Stomach smooth muscle (tissue), 2 donors: ENCODE measurements around the gene IL21R.

Experiments used
- H3K27ac ChIP-seq: one replicate; pipeline ENCODE4 v1.7.0; 2013; ENCODE audit warnings: mild to moderate bottlenecking, low read length, inconsistent platforms
- H3K27me3 ChIP-seq, 2 donors: one replicate each; pipeline ENCODE4 v1.7.0; 2013; ENCODE audit warnings: low read length in 2 of 2; ENCODE audit not compliant: insufficient read depth in 2 of 2, control insufficient read depth in 1 of 2
- H3K36me3 ChIP-seq, 2 donors: one replicate each; pipeline ENCODE4 v1.7.0; 2013; ENCODE audit warnings: low read length in 2 of 2; ENCODE audit not compliant: control insufficient read depth in 2 of 2, insufficient read depth in 2 of 2
- H3K4me1 ChIP-seq: one replicate; pipeline ENCODE4 v1.7.0; 2013; ENCODE audit warnings: low read length; ENCODE audit not compliant: control insufficient read depth, insufficient read depth
- H3K4me3 ChIP-seq, 2 donors: one replicate each; pipeline ENCODE4 v1.7.0; 2013; ENCODE audit warnings: low read length in 2 of 2
- H3K9ac ChIP-seq, 2 donors: one replicate each; pipeline ENCODE4 v1.7.0; 2013; ENCODE audit warnings: low read length in 2 of 2, mild to moderate bottlenecking in 1 of 2
- H3K9me3 ChIP-seq, 2 donors: one replicate each; pipeline ENCODE4 v1.7.0; 2013; ENCODE audit warnings: low read length in 2 of 2; ENCODE audit not compliant: control insufficient read depth in 2 of 2
- donor health status: healthy.
- donor health status: Pancreatic carcinoma.

The IL21R gene

DNA sequence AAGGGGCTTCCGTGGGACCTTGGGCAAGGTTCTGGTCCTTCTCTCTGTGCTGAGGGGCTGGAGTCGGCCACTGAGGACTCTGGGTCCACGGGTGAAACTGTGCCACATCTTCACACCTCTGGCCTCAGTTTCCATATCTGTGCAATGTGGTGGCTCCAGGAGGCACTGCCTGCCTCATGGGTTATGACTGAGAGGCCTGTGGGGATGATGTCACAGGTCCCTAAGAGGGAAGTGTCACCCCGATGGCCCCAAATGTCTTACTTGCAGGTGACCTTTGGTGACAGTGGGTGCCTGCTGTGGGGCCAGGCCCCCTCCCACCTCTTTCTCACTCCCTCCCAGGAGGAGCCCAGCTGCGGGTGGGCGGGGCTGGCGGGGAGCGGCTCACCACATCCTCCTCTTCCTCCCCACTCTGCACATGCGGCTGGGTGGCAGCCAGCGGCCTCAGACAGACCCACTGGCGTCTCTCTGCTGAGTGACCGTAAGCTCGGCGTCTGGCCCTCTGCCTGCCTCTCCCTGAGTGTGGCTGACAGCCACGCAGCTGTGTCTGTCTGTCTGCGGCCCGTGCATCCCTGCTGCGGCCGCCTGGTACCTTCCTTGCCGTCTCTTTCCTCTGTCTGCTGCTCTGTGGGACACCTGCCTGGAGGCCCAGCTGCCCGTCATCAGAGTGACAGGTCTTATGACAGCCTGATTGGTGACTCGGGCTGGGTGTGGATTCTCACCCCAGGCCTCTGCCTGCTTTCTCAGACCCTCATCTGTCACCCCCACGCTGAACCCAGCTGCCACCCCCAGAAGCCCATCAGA, at the start of gene IL21R:
Gene IL21R, plus strand, starts transcription at position 407 of the 801 bp plus-strand sequence. CDS start 27,898 bp downstream, outside the sequence.
- Histone ChIP-seq H3K36me3 (no peaks in the 10 kb centered on the region), H3K27me3 (peaks cover 16 to 22% of the 10 kb centered on the region in 2 donors), H3K4me3 (peak within 1 kb of the TSS in 1 of 2 donors; percentile 35), H3K27ac (no peak within 1 kb of the TSS), H3K4me1 (peaks cover 9% of the 10 kb centered on the region), H3K9me3 (no peaks in the 10 kb centered on the region), H3K9ac (no peak within 1 kb of the TSS)

DNA sequence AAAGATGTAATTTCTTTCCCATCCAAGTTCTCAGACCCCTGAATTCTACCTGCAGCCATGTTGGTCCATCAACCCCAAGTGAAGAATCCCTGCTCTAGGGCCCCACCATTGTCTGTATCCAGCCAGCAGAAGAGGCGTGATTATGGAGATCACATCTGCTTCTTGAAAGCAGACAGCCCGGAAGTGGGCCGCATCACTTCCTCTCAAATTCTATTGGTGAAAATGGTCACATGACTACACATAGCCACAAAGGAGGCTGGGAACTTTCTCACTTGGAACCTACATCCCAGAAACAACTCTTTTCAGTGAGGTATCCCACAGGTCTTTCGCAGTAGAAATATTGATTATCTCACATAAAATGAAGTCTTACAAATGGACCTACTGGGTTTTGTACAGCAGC, 48.1 kb upstream of the IL21R start:
- H3K27ac ChIP-seq, result no peak overlapping the region
- H3K27me3 ChIP-seq, result no peaks in the 10 kb centered on the region
- peak overlapping the region in 1 of 2 donors; percentile 32 for H3K9ac ChIP-seq
- H3K4me3 ChIP-seq, result no peak overlapping the region
- H3K36me3 ChIP-seq, result peaks cover 81 to 83% of the 10 kb centered on the region in 2 donors
- no peaks in the 10 kb centered on the region for H3K4me1 ChIP-seq
- no peaks in the 10 kb centered on the region for H3K9me3 ChIP-seq

DNA sequence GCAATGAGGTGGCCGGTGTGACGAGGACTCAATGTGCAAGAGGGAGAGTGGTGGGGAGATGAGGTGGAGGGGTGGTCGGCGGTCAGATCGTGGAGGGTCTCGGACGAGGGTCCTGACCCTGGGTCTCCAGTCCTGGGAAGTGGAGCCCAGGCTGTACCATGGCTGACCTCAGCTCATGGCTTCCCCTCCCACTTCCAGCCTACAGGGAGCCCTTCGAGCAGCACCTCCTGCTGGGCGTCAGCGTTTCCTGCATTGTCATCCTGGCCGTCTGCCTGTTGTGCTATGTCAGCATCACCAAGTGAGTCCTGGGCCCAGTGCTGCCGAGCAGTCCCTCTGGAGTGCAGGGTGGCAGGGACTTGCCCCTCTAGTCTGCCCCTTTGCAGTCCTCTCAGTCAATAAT, 46.4 kb upstream of the IL21R start:
- H3K4me1 ChIP-seq, result no peaks in the 10 kb centered on the region
- no peak overlapping the region for H3K9ac ChIP-seq
- no peak overlapping the region for H3K27ac ChIP-seq
- no peaks in the 10 kb centered on the region for H3K27me3 ChIP-seq
- no peaks in the 10 kb centered on the region for H3K9me3 ChIP-seq
- H3K36me3 ChIP-seq, result peaks cover 80% of the 10 kb centered on the region in 2 donors
- no peak overlapping the region for H3K4me3 ChIP-seq

DNA sequence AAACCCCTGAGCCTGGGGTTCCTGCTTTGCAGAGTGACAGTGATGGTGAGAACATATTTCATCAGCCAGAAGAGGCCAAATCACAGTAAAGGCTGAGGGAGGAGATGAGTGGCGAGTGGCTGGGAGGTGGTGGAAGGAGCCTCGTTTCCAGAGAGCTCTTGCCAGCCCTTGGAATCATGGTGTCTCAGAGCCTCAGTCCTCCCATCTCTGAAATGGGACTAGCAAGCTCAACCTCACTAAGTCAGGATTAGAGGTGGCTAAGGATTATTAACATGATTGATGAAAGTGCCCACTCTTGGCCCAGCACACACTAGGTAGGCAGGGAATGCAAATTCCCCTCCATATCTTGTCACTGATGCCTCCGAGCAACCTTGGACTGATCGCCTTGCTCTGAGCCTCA, 45.2 kb upstream of the IL21R start:
- peak overlapping the region; percentile 6 for H3K27ac ChIP-seq
- no peak overlapping the region for H3K9ac ChIP-seq
- H3K4me3 ChIP-seq, result no peak overlapping the region
- H3K36me3 ChIP-seq, result peaks cover 74 to 81% of the 10 kb centered on the region in 2 donors
- no peaks in the 10 kb centered on the region for H3K9me3 ChIP-seq
- H3K27me3 ChIP-seq, result no peaks in the 10 kb centered on the region
- no peaks in the 10 kb centered on the region for H3K4me1 ChIP-seq

DNA sequence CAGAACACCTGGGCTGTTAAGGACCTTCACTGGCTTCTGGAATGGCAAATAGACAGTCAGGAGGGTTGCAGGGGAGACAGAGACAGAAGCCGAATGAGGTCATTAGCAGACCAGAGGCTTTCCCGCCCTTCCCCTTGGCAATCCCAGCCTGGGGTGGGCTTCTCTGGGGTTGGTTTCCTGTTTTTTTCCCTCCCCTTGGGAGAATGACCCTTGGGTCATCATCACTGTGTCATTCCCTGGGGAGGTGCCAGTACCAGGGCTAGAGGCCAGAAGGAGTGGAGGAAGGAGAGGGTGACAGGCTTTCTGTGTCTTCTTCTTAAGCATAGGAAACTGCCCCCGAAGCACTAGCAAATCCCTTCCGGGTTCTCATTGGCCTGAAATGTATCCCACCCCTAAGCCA, 42.9 kb upstream of the IL21R start:
- no peak overlapping the region for H3K27ac ChIP-seq
- H3K36me3 ChIP-seq, result peaks cover 77 to 80% of the 10 kb centered on the region in 2 donors
- H3K27me3 ChIP-seq, result no peaks in the 10 kb centered on the region
- H3K9ac ChIP-seq, result no peak overlapping the region
- H3K4me3 ChIP-seq, result no peak overlapping the region
- peaks cover 3% of the 10 kb centered on the region for H3K4me1 ChIP-seq
- no peaks in the 10 kb centered on the region for H3K9me3 ChIP-seq

DNA sequence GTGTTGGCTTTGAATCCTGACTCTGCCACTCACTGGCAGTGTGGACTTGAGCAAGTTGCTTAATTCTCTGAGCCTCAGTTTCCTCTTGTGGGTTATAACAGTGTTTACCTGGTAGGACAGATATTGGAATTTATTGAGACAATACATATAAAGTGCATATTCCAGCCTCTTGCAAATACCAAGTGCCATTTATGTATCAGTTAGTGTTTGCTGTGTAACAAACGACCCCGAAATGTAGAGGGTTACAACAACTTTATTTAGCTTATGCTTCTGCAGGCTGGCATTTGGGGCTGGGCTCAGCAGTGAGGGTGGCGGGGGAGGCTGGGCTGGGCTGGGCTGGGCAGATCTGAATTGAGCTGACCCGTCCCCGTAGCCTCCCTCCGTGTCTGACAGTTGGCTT, 42.4 kb upstream of the IL21R start:
- H3K4me3 ChIP-seq, result no peak overlapping the region
- H3K36me3 ChIP-seq, result peaks cover 73 to 75% of the 10 kb centered on the region in 2 donors

DNA sequence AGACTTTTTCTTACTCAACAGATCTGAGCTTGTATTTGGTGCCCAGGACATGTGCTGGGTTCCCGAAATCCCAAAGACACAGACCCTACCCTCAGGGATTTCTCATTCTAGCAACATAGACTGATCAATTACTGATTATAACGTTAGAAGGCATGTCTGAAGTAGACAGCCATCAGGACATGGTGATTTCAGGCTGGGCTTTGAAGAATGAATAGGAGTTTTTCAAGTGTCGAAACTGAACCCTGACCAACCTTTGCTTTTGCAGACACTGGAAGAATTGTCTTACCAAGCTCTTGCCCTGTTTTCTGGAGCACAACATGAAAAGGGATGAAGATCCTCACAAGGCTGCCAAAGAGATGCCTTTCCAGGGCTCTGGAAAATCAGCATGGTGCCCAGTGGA, 40.0 kb upstream of the IL21R start:
- Histone ChIP-seq H3K4me1 (peaks cover 4% of the 10 kb centered on the region), H3K4me3 (no peak overlapping the region), H3K36me3 (peaks cover 54 to 55% of the 10 kb centered on the region in 2 donors), H3K27ac (no peak overlapping the region), H3K27me3 (no peaks in the 10 kb centered on the region), H3K9ac (no peak overlapping the region), H3K9me3 (peaks cover 0 to 4% of the 10 kb centered on the region in 2 donors)

More for the DNA sequence above, 42.4 kb upstream of the IL21R start:
- Histone ChIP-seq H3K9me3 (no peaks in the 10 kb centered on the region), H3K27ac (no peak overlapping the region), H3K4me1 (peaks cover 3% of the 10 kb centered on the region), H3K9ac (no peak overlapping the region), H3K27me3 (no peaks in the 10 kb centered on the region)

DNA sequence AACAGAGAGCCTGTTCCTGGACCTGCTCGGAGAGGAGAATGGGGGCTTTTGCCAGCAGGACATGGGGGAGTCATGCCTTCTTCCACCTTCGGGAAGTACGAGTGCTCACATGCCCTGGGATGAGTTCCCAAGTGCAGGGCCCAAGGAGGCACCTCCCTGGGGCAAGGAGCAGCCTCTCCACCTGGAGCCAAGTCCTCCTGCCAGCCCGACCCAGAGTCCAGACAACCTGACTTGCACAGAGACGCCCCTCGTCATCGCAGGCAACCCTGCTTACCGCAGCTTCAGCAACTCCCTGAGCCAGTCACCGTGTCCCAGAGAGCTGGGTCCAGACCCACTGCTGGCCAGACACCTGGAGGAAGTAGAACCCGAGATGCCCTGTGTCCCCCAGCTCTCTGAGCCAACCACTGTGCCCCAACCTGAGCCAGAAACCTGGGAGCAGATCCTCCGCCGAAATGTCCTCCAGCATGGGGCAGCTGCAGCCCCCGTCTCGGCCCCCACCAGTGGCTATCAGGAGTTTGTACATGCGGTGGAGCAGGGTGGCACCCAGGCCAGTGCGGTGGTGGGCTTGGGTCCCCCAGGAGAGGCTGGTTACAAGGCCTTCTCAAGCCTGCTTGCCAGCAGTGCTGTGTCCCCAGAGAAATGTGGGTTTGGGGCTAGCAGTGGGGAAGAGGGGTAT, 39.3 kb upstream of the IL21R start:
- H3K36me3 ChIP-seq, result peaks cover 51 to 52% of the 10 kb centered on the region in 2 donors

DNA sequence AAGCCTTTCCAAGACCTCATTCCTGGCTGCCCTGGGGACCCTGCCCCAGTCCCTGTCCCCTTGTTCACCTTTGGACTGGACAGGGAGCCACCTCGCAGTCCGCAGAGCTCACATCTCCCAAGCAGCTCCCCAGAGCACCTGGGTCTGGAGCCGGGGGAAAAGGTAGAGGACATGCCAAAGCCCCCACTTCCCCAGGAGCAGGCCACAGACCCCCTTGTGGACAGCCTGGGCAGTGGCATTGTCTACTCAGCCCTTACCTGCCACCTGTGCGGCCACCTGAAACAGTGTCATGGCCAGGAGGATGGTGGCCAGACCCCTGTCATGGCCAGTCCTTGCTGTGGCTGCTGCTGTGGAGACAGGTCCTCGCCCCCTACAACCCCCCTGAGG, 38.7 kb upstream of the IL21R start:
- Histone ChIP-seq H3K9ac (no peak overlapping the region), H3K36me3 (peaks cover 45 to 49% of the 10 kb centered on the region in 2 donors), H3K27me3 (no peaks in the 10 kb centered on the region), H3K4me3 (no peak overlapping the region), H3K27ac (peak overlapping the region; percentile 41), H3K9me3 (peaks cover 0 to 4% of the 10 kb centered on the region in 2 donors), H3K4me1 (peaks cover 14% of the 10 kb centered on the region)

More for the DNA sequence above, 39.3 kb upstream of the IL21R start:
- Histone ChIP-seq H3K27ac (no peak overlapping the region), H3K4me3 (no peak overlapping the region), H3K9me3 (peaks cover 0 to 4% of the 10 kb centered on the region in 2 donors), H3K27me3 (no peaks in the 10 kb centered on the region), H3K9ac (no peak overlapping the region), H3K4me1 (peaks cover 10% of the 10 kb centered on the region)

DNA sequence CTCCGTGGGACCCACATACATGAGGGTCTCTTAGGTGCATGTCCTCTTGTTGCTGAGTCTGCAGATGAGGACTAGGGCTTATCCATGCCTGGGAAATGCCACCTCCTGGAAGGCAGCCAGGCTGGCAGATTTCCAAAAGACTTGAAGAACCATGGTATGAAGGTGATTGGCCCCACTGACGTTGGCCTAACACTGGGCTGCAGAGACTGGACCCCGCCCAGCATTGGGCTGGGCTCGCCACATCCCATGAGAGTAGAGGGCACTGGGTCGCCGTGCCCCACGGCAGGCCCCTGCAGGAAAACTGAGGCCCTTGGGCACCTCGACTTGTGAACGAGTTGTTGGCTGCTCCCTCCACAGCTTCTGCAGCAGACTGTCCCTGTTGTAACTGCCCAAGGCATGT, 38.2 kb upstream of the IL21R start:
- Histone ChIP-seq H3K27ac (peak overlapping the region; percentile 41), H3K27me3 (no peaks in the 10 kb centered on the region), H3K4me1 (peaks cover 14% of the 10 kb centered on the region), H3K9me3 (peaks cover 0 to 4% of the 10 kb centered on the region in 2 donors), H3K36me3 (peaks cover 40 to 43% of the 10 kb centered on the region in 2 donors), H3K9ac (no peak overlapping the region), H3K4me3 (no peak overlapping the region)
